MG63 (cell line): ENCODE data around the gene RNF214. TPM values are rescaled to one million over a fixed set of nuclear protein-coding genes. Genes with fewer than 3 reads are reported as not detected.

ENCODE experiments used
- DNase-seq: peaks from one replicate; pipeline ENCODE4 v3.0.0-alpha.2; 2020
- H3K27me3 ChIP-seq: fragments of 250-450 bp; sonication (Bioruptor Pico); 2 replicates; pipeline ENCODE4 v1.5.1; 2020; ENCODE audit warnings: mild to moderate bottlenecking, moderate library complexity
- H3K36me3 ChIP-seq: fragments of 250-450 bp; sonication (Bioruptor Pico); 2 replicates; pipeline ENCODE4 v1.5.1; 2020; ENCODE audit warnings: mild to moderate bottlenecking, moderate library complexity
- H3K4me3 ChIP-seq: fragments of 250-450 bp; sonication (Bioruptor Pico); 2 replicates; pipeline ENCODE4 v1.5.1; 2020; ENCODE audit warnings: mild to moderate bottlenecking, moderate library complexity
- H3K9me3 ChIP-seq: fragments of 250-450 bp; sonication (Bioruptor Pico); 2 replicates; pipeline ENCODE4 v1.5.1; 2020; ENCODE audit warnings: mild to moderate bottlenecking, moderate library complexity
- total RNA-seq: library from RNA; depleted of rRNA; stranded (reverse); fragments of >200 nt; shearing (Covaris generic); gene quantifications from 2 replicates; pipeline ENCODE4 v1.2.3, GENCODE V29; 2014; ENCODE audit warnings: low replicate concordance

Gene RNF214
- total RNA-seq, 1 experiment from 2014 or later, result 2.4 TPM

DNA sequence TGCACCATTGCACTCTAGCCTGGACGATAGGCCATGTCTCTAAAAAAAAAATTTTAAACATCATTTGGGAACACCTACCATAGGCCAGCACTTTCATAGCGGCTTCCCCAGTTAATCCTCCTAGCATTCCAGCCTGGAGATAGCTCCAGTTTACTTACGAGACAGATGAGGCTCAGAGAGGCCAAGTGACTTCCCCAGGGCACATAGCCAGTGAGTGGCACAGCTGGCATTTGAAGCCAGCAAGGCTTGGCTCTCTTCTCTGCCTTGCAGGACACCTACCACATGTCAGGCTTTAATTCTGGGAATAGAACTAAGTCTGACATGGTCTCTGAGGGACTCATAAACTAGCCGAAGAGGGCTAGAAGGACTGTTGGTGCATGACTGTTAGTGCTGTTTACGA is 38.2 kb upstream of the RNF214 start:
- Histone ChIP-seq H3K9me3 (no peaks in the 10 kb centered on the region), H3K4me3 (no peak overlapping the region), H3K36me3 (no peaks in the 10 kb centered on the region; the same call in 1 of the 2 replicates), H3K27me3 (no peaks in the 10 kb centered on the region)
- DNase-seq, result no peak

DNA sequence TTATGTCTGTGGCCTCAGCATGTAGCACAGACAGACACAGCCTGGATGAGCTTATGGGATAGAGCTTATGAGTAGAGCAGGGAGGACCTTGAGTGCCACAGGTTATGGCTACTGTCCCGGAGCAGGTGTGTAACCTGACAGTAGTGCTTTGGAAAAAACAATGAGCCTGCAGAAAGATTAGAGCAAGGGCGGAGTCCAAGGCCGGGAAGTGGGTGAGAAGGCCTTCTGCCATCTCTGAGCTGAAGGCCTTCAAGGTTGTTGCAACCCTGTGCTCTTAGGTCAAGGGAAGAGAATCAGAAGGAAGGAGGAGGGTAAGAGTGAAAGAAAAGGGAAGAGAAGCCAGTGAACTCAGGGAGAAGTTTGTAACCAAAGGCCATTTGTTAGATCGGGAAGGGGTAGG is 37.2 kb upstream of the RNF214 start:
- H3K36me3 ChIP-seq, result no peaks in the 10 kb centered on the region; the same call in 1 of the 2 replicates
- DNase-seq, result no peak

DNA sequence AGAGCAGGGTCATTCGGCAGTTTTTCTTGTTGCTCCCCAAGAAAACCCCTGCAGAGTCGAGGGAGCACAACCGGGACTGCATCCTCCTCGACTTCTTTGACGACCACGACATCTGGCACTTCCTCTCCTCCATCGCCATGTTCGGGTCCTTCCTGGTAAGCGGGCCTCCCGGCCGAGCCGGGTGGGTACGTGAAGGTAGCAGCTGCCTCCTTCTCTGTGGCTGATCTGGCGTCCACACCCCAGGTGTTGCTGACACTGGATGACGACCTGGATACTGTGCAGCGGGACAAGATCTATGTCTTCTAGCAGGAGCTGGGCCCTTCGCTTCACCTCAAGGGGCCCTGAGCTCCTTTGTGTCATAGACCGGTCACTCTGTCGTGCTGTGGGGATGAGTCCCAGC is 36.7 kb upstream of the RNF214 start:
- Histone ChIP-seq H3K9me3 (no peaks in the 10 kb centered on the region), H3K27me3 (no peaks in the 10 kb centered on the region), H3K4me3 (no peak overlapping the region), H3K36me3 (no peaks in the 10 kb centered on the region; the same call in 1 of the 2 replicates)
- DNase-seq, result no peak

More for the DNA sequence above, 37.2 kb upstream of the RNF214 start:
- no peak overlapping the region for H3K4me3 ChIP-seq
- H3K27me3 ChIP-seq, result no peaks in the 10 kb centered on the region
- H3K9me3 ChIP-seq, result no peaks in the 10 kb centered on the region

DNA sequence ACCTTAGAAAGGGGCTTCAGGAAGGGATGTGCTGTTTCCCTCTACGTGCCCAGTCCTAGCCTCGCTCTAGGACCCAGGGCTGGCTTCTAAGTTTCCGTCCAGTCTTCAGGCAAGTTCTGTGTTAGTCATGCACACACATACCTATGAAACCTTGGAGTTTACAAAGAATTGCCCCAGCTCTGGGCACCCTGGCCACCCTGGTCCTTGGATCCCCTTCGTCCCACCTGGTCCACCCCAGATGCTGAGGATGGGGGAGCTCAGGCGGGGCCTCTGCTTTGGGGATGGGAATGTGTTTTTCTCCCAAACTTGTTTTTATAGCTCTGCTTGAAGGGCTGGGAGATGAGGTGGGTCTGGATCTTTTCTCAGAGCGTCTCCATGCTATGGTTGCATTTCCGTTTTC is 35.5 kb upstream of the RNF214 start:
- no peak overlapping the region for H3K4me3 ChIP-seq
- no peaks in the 10 kb centered on the region; the same call in 1 of the 2 replicates for H3K36me3 ChIP-seq
- no peaks in the 10 kb centered on the region for H3K9me3 ChIP-seq
- DNase-seq, result no peak
- no peaks in the 10 kb centered on the region for H3K27me3 ChIP-seq

DNA sequence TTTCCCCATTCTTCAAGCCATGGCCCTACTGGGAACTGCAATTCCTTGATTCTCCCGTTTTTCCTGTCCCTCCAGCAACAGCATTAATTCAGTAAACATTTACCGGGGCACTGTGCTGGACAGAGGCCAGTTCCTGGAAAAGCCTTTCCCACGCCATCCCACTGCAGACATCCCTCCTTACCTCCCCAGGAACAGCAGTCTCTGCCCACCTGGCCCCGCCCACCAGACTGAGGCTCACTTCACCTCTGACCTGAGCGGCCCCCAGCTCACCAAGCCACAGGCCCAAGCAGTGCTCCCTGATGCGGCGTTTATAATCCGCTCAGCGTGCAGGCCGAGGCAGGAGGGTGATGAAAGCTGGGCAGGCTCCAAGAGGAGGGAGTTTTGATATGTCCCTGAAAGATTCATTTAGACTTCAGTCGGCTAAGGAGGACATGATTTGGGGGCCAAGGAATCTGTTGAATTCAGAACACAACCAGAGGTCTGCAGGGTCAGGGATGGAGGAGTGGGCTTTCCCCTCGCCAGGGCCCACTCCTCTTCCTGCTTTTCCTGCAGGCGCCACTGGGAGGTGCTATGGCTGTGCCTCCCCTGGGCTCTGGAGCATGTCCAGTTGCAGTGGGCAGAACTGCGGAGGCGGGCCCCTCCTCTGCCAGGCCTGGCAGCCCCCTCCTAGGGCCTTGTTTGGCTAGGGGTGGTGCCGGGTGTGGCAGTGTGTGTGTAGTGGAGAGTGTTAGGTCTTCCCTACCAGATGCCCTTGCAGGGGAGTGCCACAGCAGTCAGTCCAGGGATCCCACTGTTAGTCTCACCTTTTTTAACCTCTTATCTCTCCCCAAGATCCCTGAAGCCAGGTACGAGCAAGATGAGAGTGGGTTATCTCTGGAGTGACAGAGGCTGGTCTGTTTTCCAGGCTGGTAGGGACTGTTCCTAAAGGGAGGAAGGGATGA is 34.7 kb upstream of the RNF214 start:
- Histone ChIP-seq H3K36me3 (no peaks in the 10 kb centered on the region), H3K9me3 (no peaks in the 10 kb centered on the region), H3K4me3 (no peak overlapping the region), H3K27me3 (no peaks in the 10 kb centered on the region)
- DNase-seq, result no peak

DNA sequence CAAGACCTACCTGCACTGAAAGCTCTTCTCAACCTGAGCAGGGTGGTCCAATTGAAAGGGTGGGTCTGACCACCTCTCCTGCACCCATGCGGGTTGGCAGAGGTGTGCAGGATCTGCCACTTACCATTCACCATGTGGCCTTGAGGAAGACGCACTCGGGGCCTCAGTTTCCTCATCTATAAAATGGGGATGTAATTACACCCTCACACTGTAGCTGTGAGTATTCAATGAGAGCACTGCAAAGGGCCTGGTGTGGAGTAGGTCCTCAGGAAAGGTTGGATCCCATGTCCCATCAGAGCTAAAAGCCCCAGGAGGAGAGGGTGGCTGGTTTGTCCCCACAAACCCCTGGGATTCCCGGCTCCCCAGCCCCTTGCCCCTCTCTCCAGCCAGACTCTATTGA is 33.9 kb upstream of the RNF214 start:
- Histone ChIP-seq H3K4me3 (no peak overlapping the region), H3K27me3 (no peaks in the 10 kb centered on the region), H3K9me3 (no peaks in the 10 kb centered on the region), H3K36me3 (no peaks in the 10 kb centered on the region)
- DNase-seq, result no peak

DNA sequence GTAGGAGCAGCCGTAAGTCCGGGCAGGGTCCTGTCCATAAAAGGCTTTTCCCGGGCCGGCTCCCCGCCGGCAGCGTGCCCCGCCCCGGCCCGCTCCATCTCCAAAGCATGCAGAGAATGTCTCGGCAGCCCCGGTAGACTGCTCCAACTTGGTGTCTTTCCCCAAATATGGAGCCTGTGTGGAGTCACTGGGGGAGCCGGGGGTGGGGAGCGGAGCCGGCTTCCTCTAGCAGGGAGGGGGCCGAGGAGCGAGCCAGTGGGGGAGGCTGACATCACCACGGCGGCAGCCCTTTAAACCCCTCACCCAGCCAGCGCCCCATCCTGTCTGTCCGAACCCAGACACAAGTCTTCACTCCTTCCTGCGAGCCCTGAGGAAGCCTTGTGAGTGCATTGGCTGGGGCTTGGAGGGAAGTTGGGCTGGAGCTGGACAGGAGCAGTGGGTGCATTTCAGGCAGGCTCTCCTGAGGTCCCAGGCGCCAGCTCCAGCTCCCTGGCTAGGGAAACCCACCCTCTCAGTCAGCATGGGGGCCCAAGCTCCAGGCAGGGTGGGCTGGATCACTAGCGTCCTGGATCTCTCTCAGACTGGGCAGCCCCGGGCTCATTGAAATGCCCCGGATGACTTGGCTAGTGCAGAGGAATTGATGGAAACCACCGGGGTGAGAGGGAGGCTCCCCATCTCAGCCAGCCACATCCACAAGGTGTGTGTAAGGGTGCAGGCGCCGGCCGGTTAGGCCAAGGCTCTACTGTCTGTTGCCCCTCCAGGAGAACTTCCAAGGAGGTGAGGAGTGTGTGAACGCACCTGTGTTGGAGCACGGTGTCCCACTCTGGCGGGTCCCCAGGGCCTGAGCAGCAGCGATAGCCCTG is 33.2 kb upstream of the RNF214 start, which contains the start of gene TAGLN:
TAGLN (plus strand) TSS at position 318 of the 863 bp plus-strand sequence. CDS start 3,644 bp downstream, outside the sequence.
- DNase-seq, result no peak
- Histone ChIP-seq H3K36me3 (no peaks in the 10 kb centered on the region), H3K27me3 (no peaks in the 10 kb centered on the region)

DNA sequence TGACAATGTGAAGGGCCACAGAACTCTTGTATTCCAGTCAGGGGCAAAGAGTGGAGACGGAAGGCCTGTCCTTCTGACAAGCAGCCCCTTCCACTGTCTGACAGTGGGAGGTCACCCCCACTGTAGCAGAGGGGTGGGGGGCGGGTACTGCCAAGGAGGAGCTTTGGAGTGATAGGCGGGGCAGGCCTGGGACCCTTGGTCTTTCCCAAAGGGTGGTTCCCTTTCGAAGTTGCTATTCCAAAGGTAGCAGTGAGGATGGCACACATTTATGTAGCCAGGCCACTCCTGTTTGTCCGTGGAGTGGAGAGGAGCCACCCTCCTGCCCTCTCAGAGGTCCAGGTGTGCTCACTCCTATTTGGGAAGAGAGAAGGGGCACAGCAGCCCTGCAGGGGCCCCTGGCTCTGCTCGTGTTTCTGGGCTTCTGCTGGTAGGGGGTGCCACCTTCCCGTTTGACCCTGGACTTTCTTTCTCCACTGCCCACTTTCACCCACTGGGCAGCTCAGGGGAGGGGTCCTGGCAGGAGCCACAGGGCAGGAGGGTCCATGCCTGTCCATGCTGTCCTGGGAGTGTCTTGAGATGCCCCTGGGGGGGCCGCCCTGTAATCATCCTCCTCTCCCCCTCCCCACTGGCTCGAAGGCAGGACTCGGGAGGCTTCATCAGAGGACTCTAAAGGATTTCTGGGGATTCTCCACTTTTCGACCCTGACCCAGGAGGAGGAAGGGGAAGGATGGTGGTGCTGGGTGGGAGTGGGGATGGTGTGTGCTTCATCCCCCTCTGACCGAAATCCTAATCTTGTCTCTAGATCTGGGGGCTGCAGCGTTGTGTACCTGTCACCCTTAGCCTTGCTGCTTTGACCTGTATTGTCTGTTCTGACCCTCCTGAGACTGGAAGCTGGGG is 32.3 kb upstream of the RNF214 start:
- Histone ChIP-seq H3K36me3 (no peaks in the 10 kb centered on the region), H3K27me3 (no peaks in the 10 kb centered on the region), H3K4me3 (no peak overlapping the region), H3K9me3 (no peaks in the 10 kb centered on the region)
- no peak for DNase-seq

More for the DNA sequence above, 33.2 kb upstream of the RNF214 start, which contains the start of gene TAGLN:
- Histone ChIP-seq H3K9me3 (no peaks in the 10 kb centered on the region), H3K4me3 (no peak within 1 kb of the TSS)

DNA sequence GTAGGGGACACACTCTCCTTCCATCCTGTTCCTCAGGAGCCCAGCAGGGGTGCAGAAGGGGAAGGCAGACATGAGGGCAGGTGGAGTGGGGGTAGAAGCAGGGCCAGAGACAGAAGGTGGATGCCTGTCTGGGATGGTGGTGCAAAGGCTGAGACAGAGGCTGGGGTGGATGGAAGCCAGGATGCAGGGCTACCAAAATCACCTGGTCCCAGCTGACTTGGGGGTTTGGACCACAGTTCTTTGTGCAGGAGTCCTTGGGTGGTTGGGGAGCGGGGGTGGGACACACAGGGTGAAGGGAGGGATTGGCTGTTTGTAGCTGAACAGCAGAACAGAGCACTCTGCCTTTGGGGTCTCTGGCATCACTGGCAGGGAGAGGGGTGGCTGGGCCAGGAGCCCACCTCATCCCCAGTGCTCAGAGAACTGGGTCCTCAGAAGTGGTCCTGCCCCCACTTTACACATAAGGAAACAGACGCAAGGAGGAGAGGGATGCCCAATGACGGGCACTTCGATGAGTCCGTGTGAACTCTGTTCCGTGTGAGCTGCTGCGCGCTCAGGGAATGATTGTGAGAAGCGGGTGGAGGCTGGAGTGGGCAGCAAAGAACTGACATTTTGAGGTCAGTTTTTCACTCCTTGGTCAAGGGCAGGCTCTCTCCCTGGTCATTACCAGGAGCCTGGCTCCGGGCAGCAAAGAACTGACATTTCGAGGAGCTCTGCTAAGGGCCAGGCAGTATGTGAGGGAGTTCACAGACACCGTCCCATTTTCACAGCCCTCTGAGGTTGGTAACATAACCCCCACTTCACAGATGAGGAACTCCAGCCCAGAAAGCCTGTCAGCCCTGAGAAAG is 31.4 kb upstream of the RNF214 start:
- no peaks in the 10 kb centered on the region for H3K36me3 ChIP-seq
- H3K27me3 ChIP-seq, result no peaks in the 10 kb centered on the region
- no peak for DNase-seq
- H3K4me3 ChIP-seq, result no peak overlapping the region
- H3K9me3 ChIP-seq, result no peaks in the 10 kb centered on the region

DNA sequence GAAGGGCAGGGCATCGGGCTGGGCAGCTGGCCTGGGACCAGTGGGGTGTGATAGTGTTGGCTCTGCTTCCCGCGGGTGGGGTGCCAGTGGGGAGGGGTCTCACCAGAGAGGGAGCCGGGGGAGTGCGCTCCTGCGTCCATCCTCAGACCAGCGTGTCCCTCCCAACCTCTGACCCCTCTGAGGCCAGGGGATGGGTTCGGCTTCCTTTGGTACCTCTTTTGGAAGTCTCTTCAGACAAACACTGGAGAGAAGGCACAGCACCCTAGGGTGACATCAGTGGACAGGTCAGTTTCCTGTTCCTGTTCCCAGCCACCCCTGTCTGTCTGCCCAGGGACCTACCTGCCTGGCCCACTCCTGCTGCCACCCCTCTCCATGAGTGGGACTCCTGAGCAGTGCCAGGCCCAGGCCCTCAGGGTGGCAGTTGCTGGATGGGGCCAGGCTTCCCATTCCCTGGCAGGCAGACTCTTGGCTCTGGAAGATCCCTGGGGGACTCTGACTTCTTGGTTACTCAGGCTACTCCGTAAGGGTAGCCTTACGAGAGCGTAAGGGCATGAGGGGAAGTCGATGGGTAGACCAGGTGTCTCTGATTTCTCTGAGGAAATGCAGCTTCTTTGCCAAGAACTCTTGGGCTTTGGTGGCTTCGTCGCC is 30.7 kb upstream of the RNF214 start:
- Histone ChIP-seq H3K9me3 (no peaks in the 10 kb centered on the region), H3K36me3 (no peaks in the 10 kb centered on the region), H3K27me3 (no peaks in the 10 kb centered on the region), H3K4me3 (no peak overlapping the region)
- DNase-seq, result no peak

DNA sequence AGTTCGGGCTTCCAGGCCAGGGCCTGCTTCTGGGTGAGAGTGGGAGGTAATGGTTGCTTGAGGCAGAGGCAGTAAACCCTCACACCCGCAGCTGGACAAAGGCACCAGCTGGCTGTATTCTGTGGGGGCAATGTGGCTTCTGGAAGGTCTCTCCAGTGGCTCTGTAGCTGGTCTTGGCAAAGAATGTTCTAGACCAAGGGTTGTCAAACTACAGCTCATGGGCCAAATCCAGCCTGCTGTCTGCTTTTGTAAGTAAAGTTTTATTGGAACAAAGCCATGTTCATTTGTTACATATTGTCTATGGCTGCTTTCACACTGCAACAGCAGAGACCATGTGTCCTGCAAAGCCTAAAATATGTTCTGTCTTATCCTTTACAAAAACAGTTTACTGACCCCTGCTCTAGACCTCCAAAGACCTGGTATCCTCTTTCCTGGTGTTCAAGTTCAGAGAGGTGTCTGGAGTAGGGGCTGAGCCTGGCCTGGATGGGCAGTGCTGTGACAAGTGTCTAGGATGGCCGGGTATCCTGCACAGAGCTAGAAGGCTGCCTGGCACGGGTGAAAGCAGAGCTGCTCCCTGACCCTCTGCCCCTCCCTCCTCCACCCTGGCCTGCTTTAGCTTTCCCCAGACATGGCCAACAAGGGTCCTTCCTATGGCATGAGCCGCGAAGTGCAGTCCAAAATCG is 29.9 kb upstream of the RNF214 start:
- Histone ChIP-seq H3K9me3 (no peaks in the 10 kb centered on the region), H3K4me3 (no peak overlapping the region), H3K27me3 (no peaks in the 10 kb centered on the region), H3K36me3 (no peaks in the 10 kb centered on the region)
- DNase-seq, result no peak

DNA sequence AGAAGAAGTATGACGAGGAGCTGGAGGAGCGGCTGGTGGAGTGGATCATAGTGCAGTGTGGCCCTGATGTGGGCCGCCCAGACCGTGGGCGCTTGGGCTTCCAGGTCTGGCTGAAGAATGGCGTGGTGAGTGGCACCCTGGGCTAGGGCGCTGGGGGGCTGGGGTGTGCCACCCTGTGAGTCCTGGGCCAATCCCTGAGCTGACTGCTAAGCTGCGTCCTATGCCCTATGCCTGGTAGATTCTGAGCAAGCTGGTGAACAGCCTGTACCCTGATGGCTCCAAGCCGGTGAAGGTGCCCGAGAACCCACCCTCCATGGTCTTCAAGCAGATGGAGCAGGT is 29.4 kb upstream of the RNF214 start:
- Histone ChIP-seq H3K4me3 (no peak overlapping the region), H3K36me3 (no peaks in the 10 kb centered on the region), H3K9me3 (no peaks in the 10 kb centered on the region), H3K27me3 (no peaks in the 10 kb centered on the region)
- no peak for DNase-seq

DNA sequence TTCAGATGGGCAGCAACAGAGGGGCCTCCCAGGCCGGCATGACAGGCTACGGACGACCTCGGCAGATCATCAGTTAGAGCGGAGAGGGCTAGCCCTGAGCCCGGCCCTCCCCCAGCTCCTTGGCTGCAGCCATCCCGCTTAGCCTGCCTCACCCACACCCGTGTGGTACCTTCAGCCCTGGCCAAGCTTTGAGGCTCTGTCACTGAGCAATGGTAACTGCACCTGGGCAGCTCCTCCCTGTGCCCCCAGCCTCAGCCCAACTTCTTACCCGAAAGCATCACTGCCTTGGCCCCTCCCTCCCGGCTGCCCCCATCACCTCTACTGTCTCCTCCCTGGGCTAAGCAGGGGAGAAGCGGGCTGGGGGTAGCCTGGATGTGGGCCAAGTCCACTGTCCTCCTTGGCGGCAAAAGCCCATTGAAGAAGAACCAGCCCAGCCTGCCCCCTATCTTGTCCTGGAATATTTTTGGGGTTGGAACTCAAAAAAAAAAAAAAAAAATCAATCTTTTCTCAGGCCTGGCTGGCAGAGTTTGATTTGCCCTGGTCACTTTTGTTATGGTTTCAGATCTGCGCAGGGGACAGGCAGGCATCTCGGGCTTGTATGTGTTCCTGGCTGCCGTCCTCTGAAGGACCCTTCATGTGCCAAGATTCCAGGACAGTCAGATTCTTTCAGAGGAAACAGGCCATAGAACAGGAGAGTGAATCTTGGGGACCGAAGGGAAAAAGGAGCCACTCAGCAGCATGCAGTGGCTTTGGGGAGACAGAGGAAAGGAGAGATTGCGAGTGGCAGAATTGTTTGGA is 28.0 kb upstream of the RNF214 start:
- DNase-seq, result no peak
- no peaks in the 10 kb centered on the region for H3K27me3 ChIP-seq
- H3K4me3 ChIP-seq, result no peak overlapping the region
- no peaks in the 10 kb centered on the region for H3K36me3 ChIP-seq
- no peaks in the 10 kb centered on the region for H3K9me3 ChIP-seq

DNA sequence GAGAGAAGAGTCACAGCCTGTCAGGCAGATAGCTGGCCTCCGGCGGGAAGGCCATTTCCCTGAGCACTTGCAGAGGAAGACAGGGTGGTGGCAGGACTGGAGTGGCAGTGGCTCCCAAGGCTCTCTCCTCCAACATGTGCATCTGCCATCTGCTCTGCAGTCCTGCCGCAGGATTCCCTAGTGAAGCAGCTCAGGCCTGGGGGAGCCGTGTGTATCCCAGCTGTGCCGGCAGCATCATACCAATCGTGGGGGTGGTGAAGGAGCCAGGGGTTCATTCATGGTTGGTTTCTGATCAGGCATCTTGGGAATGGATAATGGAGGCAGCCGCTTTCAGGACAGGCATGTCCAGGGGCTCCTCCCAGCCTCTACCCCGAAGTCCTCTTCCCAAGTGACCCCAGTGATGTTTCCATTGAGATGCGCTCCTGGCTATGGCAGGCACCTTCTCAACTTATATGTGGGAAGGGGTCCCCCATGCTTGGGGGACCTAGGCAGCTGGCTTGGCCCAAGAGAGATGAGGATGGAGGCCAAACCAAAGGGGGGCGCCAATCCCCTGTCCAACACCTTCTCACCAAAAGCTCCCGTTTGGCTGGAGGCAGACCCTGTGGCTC is 27.2 kb upstream of the RNF214 start:
- Histone ChIP-seq H3K27me3 (no peaks in the 10 kb centered on the region), H3K9me3 (no peaks in the 10 kb centered on the region), H3K4me3 (no peak overlapping the region), H3K36me3 (no peaks in the 10 kb centered on the region)
- DNase-seq, result no peak
